HG02973 (cell line): Measurements from ENCODE around the gene RAX.

Experiments
- ATAC-seq: cut with Tn5 transposase; IDR thresholded peaks from one replicate; pipeline ENCODE4 v1.9.1; 2021; ENCODE audit warnings: moderate library complexity; ENCODE audit not compliant: unreplicated experiment

The RAX gene

DNA sequence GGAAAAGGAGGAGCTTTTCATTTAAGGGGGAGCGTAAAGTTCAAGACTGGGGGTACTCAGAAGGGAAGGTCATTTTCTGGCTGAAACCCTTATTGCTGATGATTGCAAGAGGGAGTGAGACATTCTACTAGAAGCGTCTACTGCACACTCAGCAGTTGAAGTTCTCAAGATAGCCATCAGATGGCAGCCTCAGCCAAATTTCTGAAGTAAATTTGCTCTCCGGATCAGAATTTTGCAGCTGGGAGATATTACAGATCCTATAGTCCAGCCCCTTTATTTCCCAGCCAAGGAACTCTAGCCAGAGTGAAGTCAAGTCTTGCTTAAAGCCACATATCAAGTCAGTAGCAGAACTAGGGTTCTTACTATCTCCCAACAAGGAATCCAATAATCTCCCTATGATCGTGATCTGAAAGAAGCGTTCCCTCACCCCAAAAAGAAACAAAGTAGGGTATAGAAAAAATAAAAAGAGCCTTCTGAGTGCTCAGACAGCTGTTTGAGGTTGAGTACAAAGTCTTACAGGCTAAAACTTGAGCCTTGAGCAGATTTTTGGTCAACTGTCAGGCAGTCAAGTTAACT is 24.0 kb downstream of the RAX start:
- no peak for ATAC-seq

DNA sequence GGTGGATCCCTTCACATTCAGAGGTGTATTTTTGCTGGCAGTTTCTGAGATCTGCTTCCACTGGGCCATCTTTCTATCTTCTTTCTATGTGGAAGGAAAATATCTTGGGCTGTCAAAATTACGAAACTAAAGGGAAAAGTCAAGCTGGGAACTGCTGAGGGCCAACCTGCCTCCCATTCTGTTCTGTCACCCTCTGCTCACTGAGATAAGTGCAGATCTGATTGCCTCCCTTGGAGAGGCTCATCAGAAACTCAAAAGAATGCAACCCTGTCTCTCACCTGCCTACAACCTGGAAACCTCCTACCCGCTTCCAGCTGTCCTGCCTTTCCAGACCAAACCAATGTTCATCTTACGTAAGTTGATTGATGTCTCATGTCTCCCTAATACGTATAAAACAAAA is 26.5 kb downstream of the RAX start:
- no peak for ATAC-seq

DNA sequence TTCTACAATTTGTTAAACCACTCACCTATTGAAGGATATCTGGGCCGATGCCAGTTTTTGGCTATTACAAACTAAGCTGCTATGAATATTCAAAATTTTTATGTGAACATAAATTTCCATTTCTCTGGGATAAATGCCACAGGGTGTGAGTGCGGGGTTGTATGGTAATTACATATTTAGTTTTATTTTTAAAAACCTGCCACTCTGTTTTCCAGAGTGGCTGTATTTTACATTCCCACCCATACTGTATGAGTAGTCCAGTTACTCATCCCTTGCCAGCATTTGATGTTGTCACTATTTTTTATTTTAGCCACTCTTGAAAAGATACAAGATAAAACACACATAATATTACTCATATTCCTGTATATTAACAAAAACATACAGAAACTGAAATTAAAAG is 30.3 kb downstream of the RAX start:
- no peak for ATAC-seq

DNA sequence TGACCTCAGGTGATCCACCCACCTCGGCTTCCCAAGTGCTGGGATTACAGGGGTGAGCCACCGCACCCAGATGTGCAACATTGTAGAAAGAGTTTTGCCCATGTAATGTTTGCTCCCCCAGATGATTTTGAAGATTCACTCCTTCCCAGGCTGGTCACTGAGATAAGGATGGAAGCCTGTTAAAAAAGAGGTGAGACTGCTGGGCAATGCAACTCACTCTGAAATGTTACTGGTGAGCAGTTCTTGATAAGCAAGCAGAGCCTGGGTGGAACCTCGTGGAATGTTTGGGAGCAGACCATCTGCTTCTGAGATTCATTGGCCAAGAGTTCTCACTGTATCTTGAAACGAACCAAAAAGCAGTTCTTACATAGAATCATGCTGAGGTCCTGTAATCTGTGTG is 33.6 kb downstream of the RAX start:
- no peak for ATAC-seq

DNA sequence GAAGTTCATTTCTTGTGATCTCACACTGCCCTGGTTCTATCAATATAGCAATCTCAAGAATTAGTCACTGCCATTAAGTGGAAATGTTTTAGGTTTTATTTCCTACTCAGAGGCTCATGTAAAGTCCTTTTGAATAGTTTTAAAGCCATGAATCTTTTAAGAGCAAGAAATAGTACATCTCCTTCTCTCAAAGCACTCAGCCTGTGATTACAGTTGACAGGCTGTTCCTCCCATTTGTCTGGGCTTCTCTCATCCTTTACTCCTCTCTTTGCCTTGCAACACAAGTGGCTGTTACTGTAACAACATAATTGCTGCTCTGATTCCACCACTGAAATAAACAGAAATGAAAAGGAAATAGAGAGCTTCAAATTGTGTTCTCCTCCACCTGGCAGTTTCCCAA is 34.9 kb downstream of the RAX start:
- ATAC-seq = no peak

DNA sequence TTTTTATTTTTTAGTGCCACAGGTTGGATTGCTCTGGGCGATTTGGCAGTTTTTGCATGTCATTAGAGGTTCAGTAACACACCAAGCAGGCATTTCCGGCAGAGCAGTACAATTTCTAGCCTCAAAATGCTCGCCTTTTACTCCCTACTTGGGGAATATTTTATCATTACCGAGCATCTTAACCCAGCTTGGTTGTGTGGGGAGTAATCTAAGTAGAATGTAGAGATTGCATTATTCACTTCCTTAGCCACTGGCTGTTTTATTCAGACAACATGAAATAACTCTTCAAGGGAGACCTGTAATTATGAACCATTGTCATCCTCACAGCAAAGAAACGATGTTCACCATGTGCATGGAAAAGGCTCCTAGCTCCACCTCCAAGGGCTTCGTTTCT is 40.2 kb downstream of the RAX start:
- no peak for ATAC-seq

DNA sequence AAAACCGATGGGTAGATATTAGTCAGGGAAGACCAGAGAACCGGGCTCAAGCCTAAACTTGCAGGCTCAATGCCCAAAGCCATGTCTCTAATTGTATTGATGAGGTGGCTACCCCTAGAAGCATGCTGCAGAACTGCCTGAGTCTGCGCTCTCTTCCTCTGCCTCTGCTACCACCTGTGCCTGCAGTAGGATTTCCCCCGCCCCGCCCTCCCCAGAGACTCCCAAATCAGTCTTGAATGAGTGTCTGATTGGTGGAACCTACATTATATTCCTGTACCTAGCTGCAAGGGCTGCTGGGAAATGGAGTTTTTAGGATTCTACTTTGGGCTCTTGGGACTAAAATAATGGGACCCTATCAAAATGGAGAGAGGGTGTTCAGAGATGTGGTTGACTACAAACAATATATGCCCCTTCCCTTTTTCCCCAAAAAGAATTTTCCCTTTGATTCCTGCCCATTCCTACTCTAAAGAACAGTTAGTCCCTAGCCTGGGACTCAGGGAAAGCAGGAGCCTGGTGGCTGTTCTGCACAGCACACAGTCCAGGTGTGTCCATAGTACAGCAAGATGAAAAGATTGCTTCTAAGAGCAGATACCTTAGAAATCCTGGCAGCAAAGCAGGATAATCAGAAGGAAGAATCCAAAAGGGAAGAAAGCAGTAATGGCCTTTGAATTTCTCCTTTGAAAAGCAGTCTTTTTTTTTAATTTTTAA is 40.8 kb downstream of the RAX start:
- ATAC-seq = no peak

DNA sequence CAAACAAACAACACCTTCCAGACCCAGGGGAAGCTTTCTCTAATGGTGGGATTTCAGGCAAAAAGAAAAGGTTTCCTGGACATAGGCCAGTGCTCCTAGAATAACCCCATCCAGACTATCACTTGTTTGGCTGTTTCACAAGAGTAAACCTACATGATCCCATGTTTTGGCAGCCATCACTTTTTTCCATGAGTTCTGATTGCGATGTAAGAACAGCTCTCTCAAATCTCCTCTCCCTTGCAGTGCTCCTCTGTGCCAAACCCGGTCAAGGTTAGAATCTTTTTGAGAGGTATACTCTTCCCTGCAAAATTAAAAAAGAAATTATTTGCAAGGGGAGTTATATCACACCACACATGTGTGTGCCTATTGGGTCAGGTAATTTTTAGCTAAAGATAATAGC is 41.4 kb downstream of the RAX start:
- no peak for ATAC-seq

DNA sequence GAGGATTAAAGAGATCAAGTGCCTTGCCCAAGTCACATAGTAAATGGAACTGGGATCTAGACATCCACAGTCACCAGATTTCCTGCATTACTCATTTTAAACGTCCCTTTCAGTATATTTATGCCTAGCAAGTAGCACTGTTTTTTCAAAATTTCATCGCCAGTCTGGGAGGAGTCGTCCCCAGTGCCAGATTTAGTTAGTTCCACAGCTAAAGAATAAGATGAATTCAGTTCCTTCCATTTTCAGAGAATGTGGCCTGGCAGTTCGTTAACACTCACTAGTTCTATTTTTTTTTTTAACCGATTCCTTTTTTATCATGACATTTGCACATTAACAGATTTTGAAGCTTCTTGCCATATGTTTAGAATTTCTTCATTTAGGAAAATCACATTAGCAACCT is 42.1 kb downstream of the RAX start:
- no peak for ATAC-seq

DNA sequence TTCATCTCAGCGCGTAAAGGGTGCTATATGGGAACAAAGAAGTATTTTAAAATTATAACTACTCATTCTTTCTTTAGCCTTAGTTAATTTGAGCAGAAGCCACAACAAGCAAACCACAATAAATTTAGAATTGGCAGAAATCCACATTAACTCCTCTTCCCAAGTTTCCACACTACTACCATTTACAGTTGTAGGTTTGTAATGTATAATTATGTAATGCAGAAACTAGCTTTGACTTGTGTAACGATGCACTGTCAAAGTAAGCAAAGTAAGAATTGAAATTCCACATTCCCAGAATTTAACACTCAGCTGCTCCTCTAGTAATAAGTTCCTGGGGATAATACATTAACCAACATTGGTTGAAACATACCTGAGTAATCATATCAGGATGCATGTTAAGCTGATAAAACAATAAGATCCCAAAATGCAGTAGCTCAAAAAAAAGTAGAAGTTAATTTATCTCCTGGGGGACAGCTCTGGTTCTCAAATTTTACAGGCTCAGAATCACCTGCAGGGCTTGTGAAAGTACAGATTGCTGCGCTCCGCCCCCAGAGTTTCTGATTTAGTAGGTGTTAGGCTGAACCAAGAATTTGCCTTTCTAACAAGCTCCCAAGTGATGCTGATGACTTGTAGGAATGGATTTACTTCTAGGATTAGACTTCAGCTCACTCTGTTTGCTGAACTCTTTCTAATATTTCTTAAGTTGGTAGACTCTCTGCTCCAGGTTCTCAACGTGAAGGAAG is 43.4 kb downstream of the RAX start:
- no peak for ATAC-seq

DNA sequence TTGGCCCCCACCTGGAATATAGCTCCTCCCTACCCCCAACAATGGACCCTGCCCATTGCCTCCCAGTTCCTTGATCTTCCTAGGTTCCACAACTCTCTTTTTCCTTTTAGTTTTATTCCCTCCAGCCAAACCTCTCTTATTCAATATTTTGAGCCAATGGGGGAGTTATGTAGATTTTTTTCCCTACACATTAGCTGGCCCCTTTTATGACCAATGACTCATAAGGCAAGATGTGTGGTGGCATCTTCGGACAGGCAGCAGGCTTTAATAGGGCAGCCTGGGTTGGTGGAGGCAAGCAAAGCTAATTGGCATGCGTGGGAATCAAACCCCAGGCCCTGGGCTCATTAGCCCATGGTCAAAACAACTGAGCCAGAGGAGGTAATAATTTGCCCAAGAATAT is 44.1 kb downstream of the RAX start:
- ATAC-seq = no peak

DNA sequence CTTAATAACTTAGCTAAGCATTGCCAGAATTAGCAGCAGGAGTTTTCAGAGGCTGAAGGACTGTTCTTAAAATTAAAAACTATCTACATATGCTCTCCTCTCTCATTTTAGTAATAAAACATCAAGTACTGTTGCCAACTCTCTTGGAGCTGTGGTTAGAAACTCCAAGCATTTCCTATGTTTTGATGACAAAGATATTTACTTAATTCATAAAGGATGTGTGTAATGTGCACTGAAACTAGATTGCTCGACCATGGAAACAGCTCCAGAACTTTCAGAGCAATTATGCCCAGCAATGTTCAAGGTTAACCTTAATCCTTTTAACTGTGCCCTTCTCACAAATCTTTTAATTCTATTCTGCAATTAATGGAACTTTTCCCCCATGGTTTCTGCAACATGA is 44.9 kb downstream of the RAX start:
- ATAC-seq = no peak

DNA sequence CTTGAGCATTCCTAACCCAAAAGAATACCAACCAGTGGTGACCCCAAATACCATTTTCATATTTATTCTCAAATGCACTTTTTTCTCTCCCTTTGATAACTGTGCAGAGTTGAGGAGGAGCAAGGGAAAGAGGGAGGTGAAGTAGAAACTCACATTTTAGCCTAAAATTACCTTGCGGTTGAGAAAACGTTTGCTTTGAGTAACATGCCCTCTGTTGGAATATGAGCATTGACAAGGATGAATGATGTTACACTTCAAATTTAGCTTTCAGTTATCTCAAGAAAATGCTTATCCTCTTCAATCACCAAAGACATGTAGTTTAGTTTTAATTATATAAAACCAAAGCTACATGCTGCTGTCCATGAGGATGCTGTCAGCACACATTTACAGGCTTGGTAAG is 50.9 kb downstream of the RAX start:
- ATAC-seq = no peak

DNA sequence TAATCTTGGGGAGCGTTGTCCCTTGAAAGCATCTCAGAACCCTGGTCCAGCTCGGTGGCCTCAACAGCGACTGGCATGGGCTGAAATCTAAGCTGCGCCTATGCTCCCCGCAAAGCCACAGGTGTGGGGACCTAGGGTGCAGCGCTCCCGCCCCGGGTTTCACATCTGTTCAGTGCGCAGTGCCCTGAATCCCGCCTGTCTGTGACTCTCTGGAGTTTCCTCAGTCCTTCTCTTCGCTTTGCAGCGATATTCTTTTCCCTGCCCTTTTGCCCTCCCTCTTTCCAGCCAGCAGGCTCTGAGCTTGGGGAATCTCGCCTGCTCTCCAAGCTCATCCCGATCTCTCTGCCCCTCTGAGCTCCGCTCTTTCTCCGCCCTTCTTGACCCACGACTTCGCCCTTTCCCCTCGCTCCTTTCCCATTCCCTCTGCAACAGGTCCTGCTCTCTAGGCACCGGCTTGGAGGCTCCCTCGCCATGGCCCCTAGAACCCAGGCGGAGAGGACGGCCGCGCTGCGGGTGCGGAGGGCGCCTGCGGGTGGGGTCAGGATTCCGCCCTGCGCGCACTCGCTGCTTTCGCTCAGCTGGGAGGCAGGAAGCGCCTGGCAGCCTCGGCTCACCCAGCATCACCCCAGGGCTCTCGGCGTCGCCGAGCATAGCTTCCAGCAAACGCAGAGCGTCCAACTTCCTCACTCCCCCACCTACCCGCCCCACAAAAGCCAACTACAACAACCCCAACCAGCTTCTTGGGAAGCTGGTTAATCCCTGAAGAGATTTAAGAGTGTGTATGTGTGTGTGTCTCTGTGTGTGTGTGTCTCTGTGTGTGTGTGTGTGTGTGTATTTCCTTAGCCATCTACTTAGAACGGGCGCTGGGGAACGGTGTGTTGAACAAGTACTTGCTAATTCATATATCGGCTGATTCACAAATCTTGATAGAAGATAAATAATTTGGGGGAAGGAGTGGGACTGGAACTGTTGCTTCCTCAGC is 52.2 kb downstream of the RAX start:
- ATAC-seq = no peak

DNA sequence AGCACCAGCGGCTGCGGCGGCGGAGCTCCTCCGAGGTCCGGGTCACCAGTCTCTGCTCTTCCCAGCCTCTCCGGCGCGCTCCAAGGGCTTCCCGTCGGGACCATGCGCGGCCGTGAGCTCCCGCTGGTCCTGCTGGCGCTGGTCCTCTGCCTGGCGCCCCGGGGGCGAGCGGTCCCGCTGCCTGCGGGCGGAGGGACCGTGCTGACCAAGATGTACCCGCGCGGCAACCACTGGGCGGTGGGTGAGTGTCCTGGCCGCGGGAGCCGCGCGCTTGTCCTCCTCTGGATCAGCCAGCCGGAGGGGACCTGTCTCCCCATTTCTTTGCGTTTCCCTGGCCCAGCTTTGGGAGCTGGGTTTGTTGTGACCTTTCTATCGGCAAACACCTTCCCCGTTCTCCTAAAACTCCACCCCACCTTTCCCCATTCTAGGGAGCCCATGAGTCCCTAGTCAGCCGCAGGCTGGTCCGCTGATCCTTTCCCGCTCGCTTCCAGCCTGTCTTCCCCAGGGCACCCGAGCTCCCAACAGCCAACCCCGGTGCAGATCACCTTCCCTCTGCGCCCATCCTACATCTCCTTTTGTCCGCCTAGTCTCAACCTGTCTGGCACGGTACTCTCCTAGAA is 53.0 kb downstream of the RAX start:
- no peak for ATAC-seq

DNA sequence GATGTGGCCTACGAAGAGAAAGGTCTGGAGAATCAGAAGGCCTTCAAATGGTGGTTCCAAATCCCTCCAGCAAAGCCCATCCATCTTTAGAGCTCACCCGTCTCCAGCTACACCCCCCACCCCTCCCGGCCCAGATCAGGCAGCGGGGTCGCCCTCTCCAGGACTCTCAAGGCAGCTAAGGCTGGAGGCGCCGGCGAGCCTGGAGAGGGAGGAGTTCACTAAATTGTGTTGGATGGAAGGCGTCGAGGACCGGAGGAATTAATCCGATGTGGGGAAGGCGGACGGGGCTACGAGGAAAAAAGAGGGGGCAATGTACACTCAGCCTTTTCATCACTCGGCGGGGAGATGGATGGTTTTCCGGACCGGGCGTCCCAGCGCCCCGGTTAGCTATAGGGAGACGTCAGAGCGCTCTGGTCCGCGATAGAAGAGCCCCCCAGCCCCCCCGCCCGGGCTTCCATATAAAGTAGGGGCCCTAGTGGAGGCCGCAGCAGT is 53.5 kb downstream of the RAX start, which contains the start of gene GRP:
GRP (plus strand) TSS at position 487 of the 492 bp plus-strand sequence. CDS start 108 bp downstream, outside the sequence.
- no peak for ATAC-seq

DNA sequence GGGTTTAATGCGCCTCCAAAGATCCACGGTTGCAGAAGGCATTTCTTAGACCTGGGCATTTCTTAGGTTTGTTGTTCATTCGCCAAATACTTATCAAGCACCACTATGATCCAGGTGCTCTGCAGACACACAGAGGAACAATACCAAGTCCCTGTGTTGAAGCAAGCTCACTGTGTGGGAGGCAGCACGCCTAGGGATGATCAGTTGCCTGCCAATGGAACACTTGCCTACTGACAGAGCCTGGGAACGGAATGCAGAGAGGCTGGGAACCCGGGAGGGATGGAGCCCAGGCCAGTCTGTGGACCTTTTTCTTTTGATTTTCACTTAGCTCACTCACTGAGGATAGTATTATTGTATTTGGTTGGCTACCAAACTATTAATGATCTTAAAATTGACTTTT is 55.2 kb downstream of the RAX start:
- no peak for ATAC-seq
